Measurements from ENCODE around the gene CNIH3. TPM values are rescaled to one million over a fixed set of nuclear protein-coding genes. Genes with fewer than 3 reads are reported as not detected.

The CNIH3 gene
- total RNA-seq, 2 donors from 2014 or later, result 0.62 to 1.4 TPM

GRCh38 chr1:224757508-224757907, 141.4 kb downstream of the CNIH3 start:
- Mint-ChIP-seq H3K27ac (no peak overlapping the region), H3K27me3 (ENCODE audit: low read depth) (peaks cover 8% of the 10 kb centered on the region), H3K4me1 (ENCODE audit: low read depth) (no peaks in the 10 kb centered on the region), H3K4me3 (no peak overlapping the region), H3K9me3 (peaks cover 5 to 10% of the 10 kb centered on the region in 2 donors), H3K36me3 (ENCODE audit: insufficient read depth in 2 of 2) (peaks cover 0 to 3% of the 10 kb centered on the region in 2 donors)
- ATAC-seq (replicated peaks in 1 of 2) (no peak), DNase-seq (no peak)

GRCh38 chr1:224759135-224759534, 143.0 kb downstream of the CNIH3 start:
- peaks cover 8% of the 10 kb centered on the region for H3K27me3 Mint-ChIP-seq (ENCODE audit: low read depth)
- H3K27ac Mint-ChIP-seq, result no peak overlapping the region
- H3K9me3 Mint-ChIP-seq, result peaks cover 5 to 10% of the 10 kb centered on the region in 2 donors
- H3K36me3 Mint-ChIP-seq (ENCODE audit: insufficient read depth in 2 of 2), result peaks cover 0 to 3% of the 10 kb centered on the region in 2 donors
- ATAC-seq (replicated peaks in 1 of 2) (no peak), DNase-seq (no peak)
- no peak overlapping the region for H3K4me3 Mint-ChIP-seq
- H3K4me1 Mint-ChIP-seq (ENCODE audit: low read depth), result no peaks in the 10 kb centered on the region

GRCh38 chr1:224759681-224760091, 143.6 kb downstream of the CNIH3 start:
- Mint-ChIP-seq H3K27me3 (ENCODE audit: low read depth) (peaks cover 8% of the 10 kb centered on the region), H3K27ac (no peak overlapping the region), H3K36me3 (ENCODE audit: insufficient read depth in 2 of 2) (peaks cover 0 to 3% of the 10 kb centered on the region in 2 donors), H3K9me3 (peaks cover 5 to 10% of the 10 kb centered on the region in 2 donors), H3K4me1 (ENCODE audit: low read depth) (no peaks in the 10 kb centered on the region), H3K4me3 (no peak overlapping the region)
- ATAC-seq (replicated peaks in 1 of 2) (no peak), DNase-seq (no peak)

GRCh38 chr1:224760163-224760562, 144.0 kb downstream of the CNIH3 start:
- Mint-ChIP-seq H3K36me3 (ENCODE audit: insufficient read depth in 2 of 2) (peaks cover 0 to 3% of the 10 kb centered on the region in 2 donors), H3K4me3 (no peak overlapping the region), H3K4me1 (ENCODE audit: low read depth) (no peaks in the 10 kb centered on the region), H3K9me3 (peaks cover 5 to 10% of the 10 kb centered on the region in 2 donors), H3K27ac (no peak overlapping the region), H3K27me3 (ENCODE audit: low read depth) (peaks cover 8% of the 10 kb centered on the region)
- no peak for DNase-seq
- no peak for ATAC-seq (replicated peaks in 1 of 2)

GRCh38 chr1:224761245-224761644, 145.1 kb downstream of the CNIH3 start:
- H3K36me3 Mint-ChIP-seq (ENCODE audit: insufficient read depth in 2 of 2), result peaks cover 0 to 3% of the 10 kb centered on the region in 2 donors
- H3K27me3 Mint-ChIP-seq (ENCODE audit: low read depth), result peaks cover 15% of the 10 kb centered on the region
- H3K4me3 Mint-ChIP-seq, result no peak overlapping the region
- H3K9me3 Mint-ChIP-seq, result peaks cover 5 to 10% of the 10 kb centered on the region in 2 donors
- ATAC-seq (replicated peaks in 1 of 2) (no peak), DNase-seq (no peak)
- H3K27ac Mint-ChIP-seq, result no peak overlapping the region
- no peaks in the 10 kb centered on the region for H3K4me1 Mint-ChIP-seq (ENCODE audit: low read depth)

GRCh38 chr1:224762046-224762445, 145.9 kb downstream of the CNIH3 start:
- no peak overlapping the region for H3K27ac Mint-ChIP-seq
- H3K4me3 Mint-ChIP-seq, result no peak overlapping the region
- ATAC-seq (replicated peaks in 1 of 2) (no peak), DNase-seq (no peak)
- H3K36me3 Mint-ChIP-seq (ENCODE audit: insufficient read depth in 2 of 2), result peaks cover 0 to 3% of the 10 kb centered on the region in 2 donors
- peaks cover 23% of the 10 kb centered on the region for H3K27me3 Mint-ChIP-seq (ENCODE audit: low read depth)
- no peaks in the 10 kb centered on the region for H3K4me1 Mint-ChIP-seq (ENCODE audit: low read depth)
- peaks cover 5 to 10% of the 10 kb centered on the region in 2 donors for H3K9me3 Mint-ChIP-seq

- H3K4me1 Mint-ChIP-seq (ENCODE audit: low read depth), result no peaks in the 10 kb centered on the region
- H3K27me3 Mint-ChIP-seq (ENCODE audit: low read depth), result peaks cover 25% of the 10 kb centered on the region
- no peak overlapping the region for H3K4me3 Mint-ChIP-seq
- no peak for ATAC-seq (replicated peaks in 1 of 2)
- peaks cover 5 to 10% of the 10 kb centered on the region in 2 donors for H3K9me3 Mint-ChIP-seq
- no peak overlapping the region for H3K27ac Mint-ChIP-seq
- no peak for DNase-seq
- H3K36me3 Mint-ChIP-seq (ENCODE audit: insufficient read depth in 2 of 2), result peaks cover 0 to 3% of the 10 kb centered on the region in 2 donors
Observed at GRCh38 chr1:224762701-224763100, 146.6 kb downstream of the CNIH3 start.

GRCh38 chr1:224763126-224763775, 147.1 kb downstream of the CNIH3 start:
- H3K4me3 Mint-ChIP-seq, result no peak overlapping the region
- ATAC-seq (replicated peaks in 1 of 2), result no peak
- no peaks in the 10 kb centered on the region for H3K4me1 Mint-ChIP-seq (ENCODE audit: low read depth)
- peaks cover 5 to 10% of the 10 kb centered on the region in 2 donors for H3K9me3 Mint-ChIP-seq
- peaks cover 0 to 3% of the 10 kb centered on the region in 2 donors for H3K36me3 Mint-ChIP-seq (ENCODE audit: insufficient read depth in 2 of 2)
- H3K27me3 Mint-ChIP-seq (ENCODE audit: low read depth), result peaks cover 25% of the 10 kb centered on the region
- no peak for DNase-seq
- no peak overlapping the region for H3K27ac Mint-ChIP-seq

- no peaks in the 10 kb centered on the region for H3K4me1 Mint-ChIP-seq (ENCODE audit: low read depth)
Observed at GRCh38 chr1:224766266-224766665, 150.1 kb downstream of the CNIH3 start.

GRCh38 chr1:224767031-224767430, 150.9 kb downstream of the CNIH3 start:
- H3K4me1 Mint-ChIP-seq (ENCODE audit: low read depth), result no peaks in the 10 kb centered on the region
- ATAC-seq (replicated peaks in 1 of 2), result no peak
- no peaks in the 10 kb centered on the region for H3K36me3 Mint-ChIP-seq (ENCODE audit: insufficient read depth in 2 of 2)
- no peak overlapping the region for H3K4me3 Mint-ChIP-seq
- DNase-seq, result no peak
- H3K27me3 Mint-ChIP-seq (ENCODE audit: low read depth), result peaks cover 18% of the 10 kb centered on the region
- H3K9me3 Mint-ChIP-seq, result no peaks in the 10 kb centered on the region
- H3K27ac Mint-ChIP-seq, result no peak overlapping the region

More at GRCh38 chr1:224766266-224766665, 150.1 kb downstream of the CNIH3 start:
- no peaks in the 10 kb centered on the region for H3K36me3 Mint-ChIP-seq (ENCODE audit: insufficient read depth in 2 of 2)
- ATAC-seq (replicated peaks in 1 of 2) (no peak), DNase-seq (no peak)
- peaks cover 18% of the 10 kb centered on the region for H3K27me3 Mint-ChIP-seq (ENCODE audit: low read depth)
- no peak overlapping the region for H3K4me3 Mint-ChIP-seq
- no peak overlapping the region for H3K27ac Mint-ChIP-seq
- H3K9me3 Mint-ChIP-seq, result no peaks in the 10 kb centered on the region

- no peaks in the 10 kb centered on the region for H3K9me3 Mint-ChIP-seq
- no peak overlapping the region for H3K4me3 Mint-ChIP-seq
- DNase-seq (no peak), ATAC-seq (replicated peaks in 1 of 2) (no peak)
- H3K27me3 Mint-ChIP-seq (ENCODE audit: low read depth), result peaks cover 18% of the 10 kb centered on the region
- H3K27ac Mint-ChIP-seq, result no peak overlapping the region
- H3K4me1 Mint-ChIP-seq (ENCODE audit: low read depth), result no peaks in the 10 kb centered on the region
- H3K36me3 Mint-ChIP-seq (ENCODE audit: insufficient read depth in 2 of 2), result no peaks in the 10 kb centered on the region
Observed at GRCh38 chr1:224767676-224768075, 151.6 kb downstream of the CNIH3 start.

- Mint-ChIP-seq H3K36me3 (ENCODE audit: insufficient read depth in 2 of 2) (no peaks in the 10 kb centered on the region), H3K27ac (no peak overlapping the region), H3K27me3 (ENCODE audit: low read depth) (peaks cover 18% of the 10 kb centered on the region), H3K9me3 (no peaks in the 10 kb centered on the region), H3K4me3 (no peak overlapping the region), H3K4me1 (ENCODE audit: low read depth) (no peaks in the 10 kb centered on the region)
- DNase-seq (no peak), ATAC-seq (replicated peaks in 1 of 2) (no peak)
Observed at GRCh38 chr1:224768971-224769370, 152.9 kb downstream of the CNIH3 start.

GRCh38 chr1:224769452-224770335, 153.6 kb downstream of the CNIH3 start:
- Mint-ChIP-seq H3K27ac (no peak overlapping the region), H3K4me1 (ENCODE audit: low read depth) (no peaks in the 10 kb centered on the region), H3K9me3 (no peaks in the 10 kb centered on the region), H3K36me3 (ENCODE audit: insufficient read depth in 2 of 2) (no peaks in the 10 kb centered on the region), H3K4me3 (no peak overlapping the region), H3K27me3 (ENCODE audit: low read depth) (peaks cover 18% of the 10 kb centered on the region)
- no peak for DNase-seq
- ATAC-seq (replicated peaks in 1 of 2), result no peak
